ENCODE measurements around the gene BBS1.
"Not testable (repeated sequence)": the region's sequence is repeated elsewhere in the genome, so short reads cannot be mapped to it uniquely, and the experiment has no call there.

Gene BBS1

GRCh38 chr11:66510271-66510989, at the start of gene BBS1:
Gene BBS1 (plus strand): TSS chr11:66510635. CDS start chr11:66510660, 25 bp downstream.
- peak; percentile 65 to 67 for DNase-seq (ENCODE audit: low read depth in 2 of 2, low spot score in 1 of 2)

- DNase-seq (ENCODE audit: low read depth in 2 of 2, low spot score in 1 of 2), result no peak
Observed at GRCh38 chr11:66462010-66462409, 48.4 kb upstream of the BBS1 start.

- DNase-seq (ENCODE audit: low read depth in 2 of 2, low spot score in 1 of 2), result no peak
Observed at GRCh38 chr11:66462911-66463310, 47.5 kb upstream of the BBS1 start.

GRCh38 chr11:66464116-66464515, 46.3 kb upstream of the BBS1 start:
- DNase-seq (ENCODE audit: low read depth in 2 of 2, low spot score in 1 of 2), result not testable (repeated sequence)

- DNase-seq (ENCODE audit: low read depth in 2 of 2, low spot score in 1 of 2), result no peak
Observed at GRCh38 chr11:66464916-66465315, 45.5 kb upstream of the BBS1 start.

- DNase-seq (ENCODE audit: low read depth in 2 of 2, low spot score in 1 of 2), result no peak
Observed at GRCh38 chr11:66465373-66466224, 44.8 kb upstream of the BBS1 start.

- peak; percentile 85 to 93 for DNase-seq (ENCODE audit: low read depth in 2 of 2, low spot score in 1 of 2)
Observed at GRCh38 chr11:66466225-66467033, 44.0 kb upstream of the BBS1 start, which contains the start of gene PELI3. Gene PELI3 (plus strand): TSS chr11:66466905. CDS start chr11:66468129, 1,224 bp downstream.

GRCh38 chr11:66467034-66467659, 43.3 kb upstream of the BBS1 start:
- DNase-seq (ENCODE audit: low read depth in 2 of 2, low spot score in 1 of 2), result no peak

GRCh38 chr11:66467756-66468155, 42.7 kb upstream of the BBS1 start:
- no peak for DNase-seq (ENCODE audit: low read depth in 2 of 2, low spot score in 1 of 2)

GRCh38 chr11:66468691-66469090, 41.7 kb upstream of the BBS1 start:
- no peak for DNase-seq (ENCODE audit: low read depth in 2 of 2, low spot score in 1 of 2)

- DNase-seq (ENCODE audit: low read depth in 2 of 2, low spot score in 1 of 2), result no peak
Observed at GRCh38 chr11:66469441-66469840, 41.0 kb upstream of the BBS1 start.

- DNase-seq (ENCODE audit: low read depth in 2 of 2, low spot score in 1 of 2), result no peak
Observed at GRCh38 chr11:66470015-66470414, 40.4 kb upstream of the BBS1 start.

GRCh38 chr11:66471142-66471541, 39.3 kb upstream of the BBS1 start:
- no peak for DNase-seq (ENCODE audit: low read depth in 2 of 2, low spot score in 1 of 2)

- DNase-seq (ENCODE audit: low read depth in 2 of 2, low spot score in 1 of 2), result no peak
Observed at GRCh38 chr11:66472054-66472453, 38.4 kb upstream of the BBS1 start.

GRCh38 chr11:66473167-66473566, 37.3 kb upstream of the BBS1 start:
- DNase-seq (ENCODE audit: low read depth in 2 of 2, low spot score in 1 of 2), result no peak

- DNase-seq (ENCODE audit: low read depth in 2 of 2, low spot score in 1 of 2), result no peak
Observed at GRCh38 chr11:66473608-66474515, 36.6 kb upstream of the BBS1 start.

- no peak for DNase-seq (ENCODE audit: low read depth in 2 of 2, low spot score in 1 of 2)
Observed at GRCh38 chr11:66475349-66476172, 34.9 kb upstream of the BBS1 start.

- DNase-seq (ENCODE audit: low read depth in 2 of 2, low spot score in 1 of 2), result no peak
Observed at GRCh38 chr11:66476173-66476840, 34.1 kb upstream of the BBS1 start.
